ENCODE results near the gene BAHCC1. TPM values are rescaled to one million over a fixed set of nuclear protein-coding genes. Genes with fewer than 3 reads are reported as not detected.
"Not testable (repeated sequence)": the region's sequence is repeated elsewhere in the genome, so short reads cannot be mapped to it uniquely, and the experiment has no call there.

The BAHCC1 gene
- polyA plus RNA-seq, 1 donor from 2014 or later = 14.2 TPM

DNA sequence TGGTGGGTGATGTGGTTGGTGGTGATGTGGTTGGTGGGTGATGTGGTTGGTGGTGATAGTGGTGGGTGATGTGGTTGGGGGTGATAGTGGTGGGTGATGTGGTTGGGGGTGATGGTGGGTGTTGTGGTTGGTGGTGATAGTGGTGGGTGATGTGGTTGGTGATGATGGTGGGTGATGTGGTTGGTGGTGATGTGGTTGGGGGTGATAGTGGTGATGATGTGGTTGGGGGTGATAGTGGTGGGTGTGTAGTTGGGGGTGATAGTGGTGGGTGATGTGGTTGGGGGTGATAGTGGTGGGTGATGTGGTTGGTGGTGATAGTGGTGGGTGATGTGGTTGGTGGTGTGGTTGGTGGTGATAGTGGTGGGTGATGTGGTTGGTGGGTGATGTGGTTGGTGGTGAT, 29.8 kb downstream of the BAHCC1 start:
- H4K20me1 ChIP-seq (ENCODE audit: insufficient read depth); H3K9me2 ChIP-seq (ENCODE audit: insufficient read depth, low read length); H3K27ac ChIP-seq (ENCODE audit: low read length); H3K9me3 ChIP-seq (ENCODE audit: low read length); H3K4me2 ChIP-seq (ENCODE audit: low read length); H3F3A ChIP-seq (ENCODE audit: insufficient read depth, low read length, poor library complexity, severe bottlenecking); H3K9ac ChIP-seq (ENCODE audit: low read length); H3K27me3 ChIP-seq (ENCODE audit: insufficient read depth, low read depth, low read length); H2AFZ ChIP-seq (ENCODE audit: low read depth, low read length); H3K4me3 ChIP-seq (ENCODE audit: low read length); H3K36me3 ChIP-seq (ENCODE audit: insufficient read depth, low read length): not testable (repeated sequence)
- peaks cover 29% of the 10 kb centered on the region for H3K79me2 ChIP-seq (replicated peaks; ENCODE audit: insufficient read depth, low read length)

DNA sequence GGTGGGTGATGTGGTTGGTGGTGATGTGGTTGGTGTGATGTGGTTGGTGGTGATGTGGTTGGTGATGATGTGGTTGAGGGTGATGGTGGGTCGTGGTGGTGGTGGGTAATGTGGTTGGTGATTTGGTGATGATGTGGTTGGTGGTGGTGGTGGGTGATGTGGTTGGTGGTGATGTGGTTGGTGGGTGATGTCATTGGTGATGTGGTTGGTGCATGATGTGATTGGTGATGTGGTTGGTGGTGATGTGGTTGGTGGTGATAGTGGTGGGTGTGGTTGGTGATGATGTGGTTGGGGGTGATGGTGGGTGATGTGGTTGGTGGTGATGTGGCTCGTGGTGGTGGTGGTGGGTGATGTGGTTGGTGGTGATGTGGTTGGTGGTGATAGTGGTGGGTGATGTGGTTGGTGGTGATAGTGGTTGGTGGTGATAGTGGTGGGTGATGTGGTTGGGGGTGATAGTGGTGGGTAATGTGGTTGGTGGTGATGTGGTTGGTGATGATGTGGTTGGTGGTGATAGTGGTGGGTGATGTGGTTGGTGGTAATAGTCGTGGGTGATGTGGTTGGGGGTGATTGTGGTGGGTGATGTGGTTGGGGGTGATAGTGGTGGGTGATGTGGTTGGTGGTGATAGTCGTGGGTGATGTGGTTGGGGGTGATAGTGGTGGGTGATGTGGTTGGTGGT, 30.6 kb downstream of the BAHCC1 start:
- H3K27me3 ChIP-seq (ENCODE audit: insufficient read depth, low read depth, low read length); H3K9me2 ChIP-seq (ENCODE audit: insufficient read depth, low read length); H3F3A ChIP-seq (ENCODE audit: insufficient read depth, low read length, poor library complexity, severe bottlenecking); H3K9ac ChIP-seq (ENCODE audit: low read length); H3K4me3 ChIP-seq (ENCODE audit: low read length); H4K20me1 ChIP-seq (ENCODE audit: insufficient read depth); H3K36me3 ChIP-seq (ENCODE audit: insufficient read depth, low read length); H3K9me3 ChIP-seq (ENCODE audit: low read length); H2AFZ ChIP-seq (ENCODE audit: low read depth, low read length); H3K27ac ChIP-seq (ENCODE audit: low read length); H3K4me2 ChIP-seq (ENCODE audit: low read length): not testable (repeated sequence)
- peaks cover 29% of the 10 kb centered on the region for H3K79me2 ChIP-seq (replicated peaks; ENCODE audit: insufficient read depth, low read length)

DNA sequence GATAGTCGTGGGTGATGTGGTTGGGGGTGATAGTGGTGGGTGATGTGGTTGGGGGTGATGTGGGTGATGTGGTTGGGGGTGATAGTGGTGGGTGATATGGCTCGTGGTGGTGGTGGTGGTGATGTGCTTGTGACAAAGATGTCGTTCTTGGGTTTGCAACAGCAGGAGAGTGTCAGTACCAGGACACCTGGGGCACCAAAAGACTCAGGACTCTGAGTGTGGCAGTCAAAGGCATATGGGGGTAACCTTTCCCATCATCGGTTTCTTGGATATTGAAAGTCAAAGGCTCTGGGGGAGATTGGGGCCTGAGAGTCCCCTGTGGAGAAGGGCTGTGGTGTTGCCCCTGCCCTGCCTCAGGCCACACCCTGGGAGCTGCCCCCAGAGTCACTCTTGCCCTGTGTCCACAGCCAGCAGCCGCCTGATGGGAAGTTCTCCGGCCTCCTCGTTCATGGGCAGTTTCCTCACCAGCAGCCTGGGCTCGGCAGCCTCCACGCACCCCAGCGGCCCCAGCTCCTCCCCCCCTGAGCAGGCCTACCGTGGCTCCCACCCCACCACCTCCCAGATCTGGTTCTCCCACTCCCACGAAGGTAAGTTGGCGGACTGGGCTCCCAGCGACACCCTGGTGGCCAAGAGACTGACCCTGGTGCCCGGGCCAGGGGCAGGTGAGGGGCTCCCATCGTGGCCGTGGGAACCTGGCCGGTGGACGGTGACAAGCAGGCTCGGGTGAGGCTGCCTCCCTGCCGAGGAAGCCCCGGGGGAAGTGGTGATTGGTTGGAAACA, 31.3 kb downstream of the BAHCC1 start:
- Histone ChIP-seq H4K20me1 (ENCODE audit: insufficient read depth) (no peaks in the 10 kb centered on the region), H3K4me2 (ENCODE audit: low read length) (no peak overlapping the region), H3F3A (ENCODE audit: insufficient read depth, low read length, poor library complexity, severe bottlenecking) (no peaks in the 10 kb centered on the region), H3K9me3 (ENCODE audit: low read length) (no peaks in the 10 kb centered on the region), H3K27ac (ENCODE audit: low read length) (no peak overlapping the region), H3K27me3 (ENCODE audit: insufficient read depth, low read depth, low read length) (no peaks in the 10 kb centered on the region), H3K36me3 (ENCODE audit: insufficient read depth, low read length) (no peaks in the 10 kb centered on the region), H3K79me2 (replicated peaks; ENCODE audit: insufficient read depth, low read length) (peaks cover 29% of the 10 kb centered on the region), H3K9ac (ENCODE audit: low read length) (no peak overlapping the region), H3K9me2 (ENCODE audit: insufficient read depth, low read length) (no peaks in the 10 kb centered on the region), H3K4me3 (ENCODE audit: low read length) (no peak overlapping the region), H2AFZ (ENCODE audit: low read depth, low read length) (no peak overlapping the region)
- TF ChIP-seq SMC3 (conservative IDR thresholded peaks at IDR 0.05; ENCODE audit: poor library complexity) (no peak), POLR2AphosphoS5 (IDR thresholded peaks at IDR 0.05) (no peak), RAD21 (conservative IDR thresholded peaks at IDR 0.05) (no peak), EP300 (conservative IDR thresholded peaks at IDR 0.05; ENCODE audit: poor library complexity, severe bottlenecking) (no peak), MXI1 (conservative IDR thresholded peaks at IDR 0.05; ENCODE audit: poor library complexity, severe bottlenecking) (no peak), EZH2 (IDR thresholded peaks at IDR 0.05; ENCODE audit: borderline replicate concordance, insufficient read depth, low read length, poor library complexity, severe bottlenecking) (no peak), TAF1 (IDR thresholded peaks at IDR 0.05; ENCODE audit: low read depth) (no peak)
- TF ChIP-seq, protein P1, sequence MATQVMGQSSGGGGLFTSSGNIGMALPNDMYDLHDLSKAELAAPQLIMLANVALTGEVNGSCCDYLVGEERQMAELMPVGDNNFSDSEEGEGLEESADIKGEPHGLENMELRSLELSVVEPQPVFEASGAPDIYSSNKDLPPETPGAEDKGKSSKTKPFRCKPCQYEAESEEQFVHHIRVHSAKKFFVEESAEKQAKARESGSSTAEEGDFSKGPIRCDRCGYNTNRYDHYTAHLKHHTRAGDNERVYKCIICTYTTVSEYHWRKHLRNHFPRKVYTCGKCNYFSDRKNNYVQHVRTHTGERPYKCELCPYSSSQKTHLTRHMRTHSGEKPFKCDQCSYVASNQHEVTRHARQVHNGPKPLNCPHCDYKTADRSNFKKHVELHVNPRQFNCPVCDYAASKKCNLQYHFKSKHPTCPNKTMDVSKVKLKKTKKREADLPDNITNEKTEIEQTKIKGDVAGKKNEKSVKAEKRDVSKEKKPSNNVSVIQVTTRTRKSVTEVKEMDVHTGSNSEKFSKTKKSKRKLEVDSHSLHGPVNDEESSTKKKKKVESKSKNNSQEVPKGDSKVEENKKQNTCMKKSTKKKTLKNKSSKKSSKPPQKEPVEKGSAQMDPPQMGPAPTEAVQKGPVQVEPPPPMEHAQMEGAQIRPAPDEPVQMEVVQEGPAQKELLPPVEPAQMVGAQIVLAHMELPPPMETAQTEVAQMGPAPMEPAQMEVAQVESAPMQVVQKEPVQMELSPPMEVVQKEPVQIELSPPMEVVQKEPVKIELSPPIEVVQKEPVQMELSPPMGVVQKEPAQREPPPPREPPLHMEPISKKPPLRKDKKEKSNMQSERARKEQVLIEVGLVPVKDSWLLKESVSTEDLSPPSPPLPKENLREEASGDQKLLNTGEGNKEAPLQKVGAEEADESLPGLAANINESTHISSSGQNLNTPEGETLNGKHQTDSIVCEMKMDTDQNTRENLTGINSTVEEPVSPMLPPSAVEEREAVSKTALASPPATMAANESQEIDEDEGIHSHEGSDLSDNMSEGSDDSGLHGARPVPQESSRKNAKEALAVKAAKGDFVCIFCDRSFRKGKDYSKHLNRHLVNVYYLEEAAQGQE (IDR thresholded peaks at IDR 0.05; ENCODE audit: borderline replicate concordance) = no peak
- TF ChIP-seq, protein P2, sequence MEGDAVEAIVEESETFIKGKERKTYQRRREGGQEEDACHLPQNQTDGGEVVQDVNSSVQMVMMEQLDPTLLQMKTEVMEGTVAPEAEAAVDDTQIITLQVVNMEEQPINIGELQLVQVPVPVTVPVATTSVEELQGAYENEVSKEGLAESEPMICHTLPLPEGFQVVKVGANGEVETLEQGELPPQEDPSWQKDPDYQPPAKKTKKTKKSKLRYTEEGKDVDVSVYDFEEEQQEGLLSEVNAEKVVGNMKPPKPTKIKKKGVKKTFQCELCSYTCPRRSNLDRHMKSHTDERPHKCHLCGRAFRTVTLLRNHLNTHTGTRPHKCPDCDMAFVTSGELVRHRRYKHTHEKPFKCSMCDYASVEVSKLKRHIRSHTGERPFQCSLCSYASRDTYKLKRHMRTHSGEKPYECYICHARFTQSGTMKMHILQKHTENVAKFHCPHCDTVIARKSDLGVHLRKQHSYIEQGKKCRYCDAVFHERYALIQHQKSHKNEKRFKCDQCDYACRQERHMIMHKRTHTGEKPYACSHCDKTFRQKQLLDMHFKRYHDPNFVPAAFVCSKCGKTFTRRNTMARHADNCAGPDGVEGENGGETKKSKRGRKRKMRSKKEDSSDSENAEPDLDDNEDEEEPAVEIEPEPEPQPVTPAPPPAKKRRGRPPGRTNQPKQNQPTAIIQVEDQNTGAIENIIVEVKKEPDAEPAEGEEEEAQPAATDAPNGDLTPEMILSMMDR (IDR thresholded peaks at IDR 0.05; ENCODE audit: poor library complexity, severe bottlenecking) = no peak
